HG03469 (cell line): Measurements from ENCODE around the gene DNAH6.
"Not testable (repeated sequence)": the region's sequence is repeated elsewhere in the genome, so short reads cannot be mapped to it uniquely, and the experiment has no call there.

Experiments
- ATAC-seq: cut with Tn5 transposase; IDR thresholded peaks from one replicate; pipeline ENCODE4 v1.9.1; 2021; ENCODE audit warnings: mild to moderate bottlenecking, moderate library complexity, moderate number of reproducible peaks; ENCODE audit not compliant: unreplicated experiment

DNAH6 gene

DNA sequence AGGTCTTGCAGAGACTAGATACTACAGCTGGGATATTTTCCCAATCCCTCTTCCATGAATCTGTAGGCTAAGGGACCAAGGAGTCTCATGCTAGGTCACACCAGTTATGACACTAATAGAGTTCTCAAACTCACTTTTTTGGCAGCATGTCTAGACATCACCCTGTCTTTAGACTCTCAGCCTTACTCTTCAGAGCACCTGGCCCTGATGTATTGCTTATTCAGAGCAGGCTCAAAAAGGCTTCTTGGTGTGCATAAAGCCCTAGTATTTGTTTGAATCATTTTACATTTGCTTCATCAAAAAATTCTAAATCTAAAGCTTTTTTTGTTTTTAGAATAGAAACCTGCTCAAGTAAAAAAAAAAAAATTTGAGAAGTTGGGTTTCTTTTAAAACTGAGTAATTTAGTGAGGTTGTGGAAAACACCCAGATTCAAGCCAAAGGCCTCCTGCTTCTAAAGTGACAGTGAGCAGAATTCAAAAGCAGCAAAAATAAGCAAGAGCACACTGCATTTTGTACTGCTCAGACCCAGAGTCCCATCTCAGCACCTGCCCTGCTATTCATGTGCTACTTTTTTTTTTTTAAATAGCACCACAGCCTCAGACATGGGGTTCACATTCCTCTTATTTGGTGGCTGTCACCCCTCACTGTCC is 18.0 kb upstream of the DNAH6 start:
- no peak for ATAC-seq

DNA sequence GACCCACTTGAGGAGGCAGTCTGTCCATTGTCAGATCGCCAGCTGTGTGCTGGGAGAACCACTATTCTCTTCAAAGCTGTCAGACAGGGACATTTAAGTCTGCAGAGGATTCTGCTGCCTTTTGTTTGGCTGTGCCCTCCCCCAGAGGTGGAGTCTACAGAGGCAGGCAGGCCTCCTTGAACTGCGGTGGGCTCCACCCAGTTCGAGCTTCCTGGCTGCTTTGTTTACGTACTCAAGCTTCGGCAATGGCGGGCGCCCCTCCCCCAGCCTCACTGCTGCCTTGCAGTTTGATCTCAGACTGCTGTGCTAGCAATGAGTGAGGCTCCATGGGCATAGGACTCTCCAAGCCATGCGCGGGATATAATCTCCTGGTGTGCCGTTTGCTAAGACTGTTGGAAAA is 5.3 kb upstream of the DNAH6 start:
- ATAC-seq = not testable (repeated sequence)

DNA sequence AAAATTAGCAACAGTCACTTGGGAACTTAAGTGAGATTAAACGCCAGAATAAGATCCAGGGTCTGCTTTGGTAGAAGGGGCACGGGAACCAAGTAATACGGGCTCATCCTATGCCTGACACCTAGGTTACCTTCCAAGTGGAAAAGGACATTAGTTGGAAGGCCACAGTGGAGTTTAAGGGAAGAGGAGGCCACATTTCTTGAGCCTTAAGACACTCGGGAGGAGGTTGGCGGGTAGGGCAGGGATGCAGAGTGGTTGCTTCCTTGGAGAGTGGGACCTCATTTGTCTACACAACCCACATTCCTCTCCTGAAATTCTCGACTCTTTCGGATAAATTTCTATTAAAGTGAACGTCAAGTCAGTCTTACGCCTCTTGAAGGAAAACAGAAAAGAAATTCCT is 510 bp upstream of the DNAH6 start:
- no peak for ATAC-seq

DNA sequence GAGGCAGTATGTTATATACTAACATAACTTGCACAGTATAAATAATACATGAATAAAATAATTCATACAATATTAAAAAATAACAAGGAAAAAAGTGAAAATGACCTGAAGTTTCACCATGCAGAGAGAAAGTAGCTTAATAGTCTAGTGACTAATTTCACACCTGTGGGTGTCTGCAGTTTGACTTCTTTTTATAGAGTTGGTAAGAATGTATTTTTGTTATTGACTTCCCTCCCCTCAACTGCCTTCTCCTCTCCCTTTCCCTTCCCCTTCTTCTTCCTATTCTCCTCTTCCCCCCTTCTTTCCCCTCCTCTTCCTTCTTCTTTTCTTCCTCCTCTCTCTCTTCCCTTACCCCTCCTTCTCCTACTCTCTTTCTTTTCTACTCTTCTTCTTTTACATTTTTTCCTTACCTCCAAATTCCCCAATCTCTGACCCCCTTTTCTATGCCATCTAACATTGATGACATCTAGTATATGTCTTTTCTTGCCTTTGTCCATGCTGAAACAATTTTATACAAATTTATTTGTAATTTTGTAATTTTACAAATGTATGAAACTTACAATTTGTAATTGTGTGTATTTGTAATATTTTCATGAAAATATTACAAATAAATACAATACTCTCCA is 3.1 kb downstream of the DNAH6 start:
- no peak for ATAC-seq

DNA sequence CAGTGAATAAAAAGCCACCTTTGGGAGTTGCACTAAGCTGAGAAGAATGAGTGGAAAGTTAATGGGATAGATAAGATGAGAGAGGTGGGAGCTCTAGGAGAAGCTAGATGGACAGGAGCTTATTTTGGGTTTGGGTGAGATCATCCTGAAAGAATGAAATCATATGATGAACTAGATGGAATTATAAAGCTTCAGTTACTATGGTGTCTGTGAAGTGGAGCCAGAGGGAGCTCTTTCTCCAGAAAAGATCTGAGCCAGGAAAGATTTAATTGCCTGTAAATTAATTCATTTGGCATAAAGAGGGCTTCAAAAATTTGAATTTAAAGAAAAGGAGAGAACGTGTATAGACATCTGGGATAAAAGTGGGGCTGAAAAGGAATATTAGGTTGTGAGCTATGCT is 10.3 kb downstream of the DNAH6 start:
- no peak for ATAC-seq

DNA sequence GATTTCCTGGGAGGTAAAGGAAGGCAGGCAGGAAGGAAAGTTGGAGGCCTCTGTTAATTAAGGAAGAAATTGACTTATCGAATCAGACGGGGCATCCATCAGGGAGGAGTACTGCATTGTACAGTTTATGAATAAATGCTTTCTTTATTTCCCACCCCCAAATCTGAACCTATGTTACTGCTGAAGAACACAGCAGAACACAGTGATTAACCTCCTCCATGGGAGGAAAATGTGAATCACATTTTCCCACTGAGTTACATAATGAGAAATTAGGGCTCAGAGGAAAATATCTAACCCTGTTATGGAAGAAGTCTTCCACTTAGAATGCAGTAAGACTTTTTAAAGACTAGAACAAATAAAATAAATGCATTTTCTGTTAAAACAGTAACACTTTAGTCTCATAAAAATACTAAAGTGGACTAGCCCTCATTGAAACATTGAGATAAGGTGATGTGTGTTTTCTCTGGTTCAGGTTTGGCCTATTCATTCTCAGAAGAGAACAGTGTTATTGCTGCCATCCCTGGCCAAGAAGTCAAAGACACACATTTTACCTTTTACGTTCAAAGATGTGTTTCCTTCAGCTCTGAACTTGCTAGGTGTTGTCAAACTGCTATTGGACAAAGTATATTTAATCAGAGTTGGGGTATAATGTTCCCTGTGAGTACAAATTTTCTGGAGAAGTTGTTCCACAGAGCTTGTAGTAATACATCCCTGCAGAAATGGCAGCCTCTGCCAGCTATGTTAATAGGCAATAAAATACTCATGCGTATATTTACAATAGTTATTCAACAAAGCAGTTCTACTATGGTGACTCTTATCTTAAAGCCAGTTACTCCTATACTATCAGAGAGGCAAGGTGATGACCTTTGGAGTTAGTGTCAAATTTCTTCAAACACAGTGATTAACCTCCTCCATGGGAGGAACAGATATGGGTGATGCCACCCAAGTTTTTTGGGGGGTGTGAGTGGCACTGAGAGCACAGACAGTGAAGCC is 11.1 kb downstream of the DNAH6 start:
- ATAC-seq = no peak

DNA sequence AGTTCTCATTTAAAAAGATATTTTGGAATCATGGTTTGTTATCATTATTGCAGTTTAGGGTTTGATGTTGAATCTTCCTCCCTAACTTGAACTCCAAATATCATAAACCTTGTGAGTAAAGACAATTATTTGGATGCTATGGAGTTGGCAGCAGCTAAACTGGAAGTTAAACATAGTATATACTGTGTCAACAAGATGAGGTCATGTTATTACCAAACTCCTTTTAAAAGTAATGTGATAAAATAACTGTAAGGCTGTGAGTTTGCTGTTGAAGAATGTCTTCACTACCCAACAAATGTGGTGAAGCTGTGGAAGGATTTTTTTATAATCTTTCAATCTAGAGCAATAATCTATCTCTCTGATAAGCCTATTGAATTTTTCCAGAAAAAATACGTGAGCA is 16.0 kb downstream of the DNAH6 start:
- no peak for ATAC-seq

DNA sequence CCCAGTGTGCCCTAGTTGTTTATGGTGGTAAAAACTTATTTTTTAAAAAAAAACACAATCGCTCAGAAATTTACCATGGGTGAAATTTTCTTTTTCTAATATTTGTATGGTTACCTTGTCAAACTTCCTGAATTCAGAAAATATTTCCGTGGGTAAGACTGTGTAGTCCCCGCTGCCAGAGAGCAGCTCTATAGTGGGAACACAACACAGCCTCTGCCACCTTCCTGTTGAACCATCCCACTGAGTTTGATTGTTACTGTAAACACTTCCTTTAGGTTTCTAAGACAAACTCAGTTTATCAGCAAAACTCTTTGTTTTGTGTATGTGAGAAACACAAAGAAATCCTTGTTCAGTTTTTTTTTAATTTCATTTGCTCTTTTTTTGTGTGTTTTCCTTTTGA is 17.9 kb downstream of the DNAH6 start:
- no peak for ATAC-seq

DNA sequence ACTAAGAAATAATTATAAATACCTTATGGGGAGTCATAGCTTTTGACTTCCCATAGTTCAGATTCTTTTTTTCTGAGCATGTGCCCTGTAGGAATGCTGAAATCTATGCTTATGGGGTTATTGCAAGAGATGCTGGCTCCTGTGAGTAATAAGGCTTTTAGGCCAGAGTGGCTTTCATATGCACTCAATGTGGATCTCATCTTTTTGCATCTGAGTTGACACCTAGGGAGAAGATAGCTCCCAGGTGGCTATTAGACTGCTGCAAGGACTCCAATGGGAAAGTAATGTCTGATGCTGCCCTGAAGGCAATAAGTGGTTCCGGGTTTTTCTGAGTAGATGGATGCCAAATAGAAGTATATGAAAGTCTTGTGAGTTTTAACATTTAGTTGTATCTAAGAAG is 21.0 kb downstream of the DNAH6 start:
- no peak for ATAC-seq

DNA sequence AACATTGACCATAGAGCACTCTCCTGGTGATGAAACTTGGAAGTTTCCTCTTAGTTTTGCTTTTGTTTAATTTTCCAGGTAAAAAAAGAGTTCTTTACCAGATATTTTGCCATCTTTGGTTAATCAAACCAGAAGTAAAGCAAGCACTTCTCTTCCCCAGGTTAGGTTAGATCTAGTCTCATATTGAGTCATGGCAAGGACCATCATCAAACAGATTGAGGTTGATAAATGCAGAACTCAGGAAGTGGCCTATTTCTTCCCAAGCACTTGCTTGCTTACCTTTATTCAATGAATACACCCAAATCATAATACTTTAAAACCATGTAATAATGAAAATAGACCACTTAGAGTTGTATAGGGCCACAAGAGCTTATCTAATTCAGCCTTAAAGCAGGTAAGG is 23.4 kb downstream of the DNAH6 start:
- ATAC-seq = no peak

DNA sequence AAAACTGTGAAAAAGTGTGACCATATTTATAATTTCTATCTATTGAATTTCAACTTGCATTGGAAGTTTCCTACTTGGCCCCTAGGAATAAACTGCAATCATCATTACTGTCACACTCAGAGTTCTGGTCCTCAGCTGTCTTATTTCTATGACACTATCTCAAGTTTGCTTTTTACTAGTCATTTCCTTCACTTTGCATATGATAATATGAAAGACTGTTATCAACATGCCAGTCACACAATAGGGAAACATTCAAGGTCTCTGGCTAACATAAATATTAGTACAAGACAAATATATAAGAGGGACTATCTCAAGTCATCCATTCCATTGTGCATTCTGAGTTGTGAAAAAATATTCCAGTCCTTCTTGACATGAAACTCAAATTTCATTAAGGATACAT is 28.7 kb downstream of the DNAH6 start:
- ATAC-seq = no peak

DNA sequence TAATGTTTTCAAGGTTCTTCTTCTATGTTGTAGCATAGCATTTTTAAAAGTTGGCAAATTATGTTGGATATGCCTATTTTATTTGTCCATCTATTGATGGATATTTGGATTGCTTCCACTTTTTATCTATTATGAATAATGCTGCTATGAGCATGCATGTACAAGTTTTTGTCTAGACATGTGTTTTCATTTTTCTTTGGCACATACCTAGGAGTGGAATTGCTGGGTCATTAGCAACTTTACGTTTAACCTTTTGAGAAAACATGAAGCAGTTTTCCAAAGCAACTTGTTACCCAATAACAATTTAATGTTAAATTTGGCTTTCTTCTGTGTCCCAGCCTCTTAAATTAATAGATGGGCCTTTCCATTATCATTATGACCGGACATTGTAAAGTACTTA is 30.3 kb downstream of the DNAH6 start:
- no peak for ATAC-seq

DNA sequence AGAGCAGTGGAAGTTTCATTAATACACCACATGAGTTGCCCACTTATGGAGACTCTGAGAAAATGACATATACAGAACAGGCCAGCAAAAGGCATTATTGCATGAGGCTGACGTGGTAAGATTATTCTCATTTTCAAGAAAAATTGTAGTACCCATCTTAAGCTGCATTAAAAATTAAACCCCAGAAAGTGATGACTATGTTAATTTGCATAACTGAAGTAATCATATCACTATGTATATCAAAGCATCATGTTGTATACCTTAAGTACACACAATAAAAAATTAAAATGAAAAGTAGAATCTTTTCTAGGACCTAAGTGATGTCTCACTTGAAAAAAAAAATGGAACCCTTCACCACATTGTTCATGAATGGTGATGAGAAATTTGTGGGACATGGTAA is 32.0 kb downstream of the DNAH6 start:
- no peak for ATAC-seq

DNA sequence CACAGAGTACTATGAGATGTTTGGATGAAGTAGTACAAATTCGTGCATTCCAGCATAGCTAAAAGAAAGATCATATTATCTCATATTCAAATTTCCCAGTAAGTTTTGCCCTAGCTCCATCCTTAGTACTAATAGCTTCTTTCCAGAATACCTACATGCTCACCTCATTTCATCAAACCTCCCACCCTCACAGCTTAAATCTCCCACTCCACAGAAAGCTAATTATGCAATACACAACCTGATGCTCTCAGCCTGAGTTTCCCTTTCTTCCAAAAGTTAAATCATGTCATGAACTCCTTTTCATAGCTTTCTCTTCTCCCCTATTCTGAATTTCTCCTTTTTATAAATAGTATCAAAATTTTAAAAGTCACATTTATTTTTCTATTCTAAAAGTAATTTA is 34.6 kb downstream of the DNAH6 start:
- no peak for ATAC-seq

DNA sequence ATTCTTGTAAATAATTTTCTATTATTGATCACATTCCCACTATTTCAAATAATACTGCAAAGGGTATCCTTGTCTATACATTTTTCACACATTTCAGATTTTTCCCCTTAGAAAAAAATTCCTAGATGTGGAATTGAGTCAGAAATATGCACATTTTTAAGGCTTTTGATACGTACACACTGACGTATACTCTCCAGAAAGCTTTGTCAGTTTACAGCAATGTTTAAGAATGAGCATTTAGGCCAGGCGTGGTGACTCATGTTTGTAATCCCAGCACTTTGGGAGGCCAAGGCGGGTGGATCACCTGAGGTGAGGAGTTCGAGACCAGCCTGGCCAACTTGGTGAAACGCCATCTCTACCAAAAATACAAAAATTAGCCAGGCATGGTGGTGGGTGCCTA is 35.2 kb downstream of the DNAH6 start:
- not testable (repeated sequence) for ATAC-seq

DNA sequence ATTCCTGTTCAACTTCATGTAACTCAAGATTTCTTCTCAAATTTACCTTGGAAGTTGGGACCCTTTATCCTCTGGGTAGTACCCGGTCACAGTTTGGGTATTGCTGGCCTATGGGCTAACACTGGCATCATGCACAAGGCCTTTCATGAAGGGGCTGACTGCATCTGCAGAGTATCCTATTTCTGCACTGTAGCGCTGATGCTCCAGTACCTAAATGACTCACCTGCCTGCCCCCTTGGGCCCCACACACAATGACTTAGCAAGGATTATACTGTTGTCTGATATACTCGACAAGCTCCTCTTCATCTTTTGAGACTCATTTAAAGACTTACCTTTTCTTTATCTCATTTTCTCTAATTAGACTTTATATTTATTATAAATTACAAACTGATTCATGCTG is 39.9 kb downstream of the DNAH6 start:
- peak; percentile 96 for ATAC-seq

DNA sequence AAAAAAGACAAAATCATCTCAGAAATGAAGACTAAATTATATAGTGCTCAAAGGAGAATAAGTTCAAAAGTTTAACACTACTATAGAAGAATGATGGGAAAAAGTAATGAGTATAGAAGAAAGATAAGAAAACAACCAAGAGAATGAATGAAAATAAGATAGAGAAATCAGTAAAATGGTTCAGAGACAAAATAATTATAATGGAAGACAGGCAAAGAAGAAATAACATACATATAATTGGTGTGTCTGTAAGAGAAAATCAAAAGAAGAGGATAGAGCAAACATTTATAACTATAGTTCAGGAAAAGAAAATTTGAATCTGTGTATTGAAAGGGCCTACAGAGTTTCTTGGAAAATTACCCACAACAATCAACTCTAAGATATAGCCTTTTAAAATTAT is 43.5 kb downstream of the DNAH6 start:
- ATAC-seq = no peak

DNA sequence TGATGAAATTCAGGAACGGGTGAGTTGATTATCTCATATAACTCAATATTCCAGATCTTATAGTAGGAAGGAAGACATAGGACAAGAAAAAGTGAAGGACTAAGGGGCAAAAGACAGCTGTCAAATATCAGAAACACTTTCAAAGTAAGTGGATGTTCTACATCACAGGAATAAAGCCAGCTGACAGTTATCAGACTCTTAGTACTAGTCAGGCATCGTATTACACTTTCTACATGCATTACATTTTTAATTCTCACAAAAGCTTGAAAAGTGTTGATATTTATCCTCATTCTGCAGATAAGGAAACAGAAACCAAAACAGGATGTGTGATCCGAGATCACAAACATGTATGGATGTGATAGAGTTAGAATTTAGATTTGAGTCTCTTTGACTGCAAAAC is 63.4 kb downstream of the DNAH6 start:
- no peak for ATAC-seq

DNA sequence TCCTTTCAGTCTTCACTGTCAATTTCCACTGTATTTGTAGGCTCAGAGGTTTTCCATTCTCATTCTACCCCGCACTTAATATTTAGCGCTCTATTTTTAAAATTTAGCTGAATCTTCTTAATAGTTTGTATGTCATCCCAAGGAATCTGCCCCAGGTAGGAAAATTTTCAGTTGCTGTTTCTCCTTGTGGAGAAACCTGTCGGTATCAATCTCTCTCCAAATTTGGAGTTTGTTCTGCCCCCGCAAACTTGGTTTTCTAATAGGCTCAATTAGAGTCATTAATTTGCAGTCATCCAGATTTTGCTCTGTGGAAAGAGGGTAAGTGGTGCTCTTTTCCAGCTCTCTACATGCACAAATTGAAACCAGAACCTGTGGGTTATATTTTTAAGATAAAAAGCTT is 87.6 kb downstream of the DNAH6 start:
- no peak for ATAC-seq

DNA sequence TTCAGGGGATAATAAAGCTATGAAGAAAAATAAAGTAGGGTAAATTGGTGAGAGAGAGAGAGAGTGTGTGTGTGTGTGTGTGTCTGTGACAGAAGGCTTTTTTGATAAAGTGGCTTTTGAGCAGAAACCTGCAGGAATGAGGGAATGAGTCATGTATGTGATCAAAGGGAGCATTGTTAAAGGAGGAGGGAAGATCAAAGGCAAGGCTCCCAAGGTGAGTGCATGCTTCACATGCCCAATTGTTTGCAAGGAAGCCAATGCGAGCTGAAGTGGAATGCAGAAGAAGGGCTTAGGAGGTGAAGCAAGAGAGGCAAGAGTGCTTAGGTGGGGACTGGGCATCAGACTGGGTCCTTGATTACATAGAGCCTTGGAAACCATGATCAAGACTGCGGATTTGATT is 96.8 kb downstream of the DNAH6 start:
- no peak for ATAC-seq

DNA sequence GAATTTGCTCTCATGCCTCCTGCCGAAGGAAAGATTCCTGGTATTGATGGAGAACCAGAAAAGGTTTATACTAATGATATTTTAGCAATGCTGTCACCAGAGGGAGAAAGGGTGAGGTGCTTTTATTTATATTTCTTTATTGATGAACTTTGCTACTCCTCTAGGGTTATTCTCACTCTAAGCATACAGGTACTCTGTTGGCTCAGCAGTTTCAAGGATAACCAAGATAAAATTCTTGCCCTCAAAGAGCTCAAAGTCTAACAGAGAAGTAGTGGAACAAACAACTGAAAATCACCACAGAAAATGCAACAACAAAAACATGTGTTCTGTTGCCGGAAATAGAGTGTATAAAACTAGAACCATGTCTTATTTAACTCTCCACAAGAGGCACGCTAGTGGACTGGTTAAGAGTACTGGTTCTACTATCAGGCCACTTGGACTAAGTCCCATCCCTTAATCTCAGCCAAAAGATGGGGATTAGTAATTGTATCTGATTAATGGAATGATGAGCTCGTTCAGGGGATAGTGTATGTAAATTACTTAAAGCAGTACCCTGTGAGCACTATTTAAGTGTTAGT is 103.6 kb downstream of the DNAH6 start:
- ATAC-seq = no peak

DNA sequence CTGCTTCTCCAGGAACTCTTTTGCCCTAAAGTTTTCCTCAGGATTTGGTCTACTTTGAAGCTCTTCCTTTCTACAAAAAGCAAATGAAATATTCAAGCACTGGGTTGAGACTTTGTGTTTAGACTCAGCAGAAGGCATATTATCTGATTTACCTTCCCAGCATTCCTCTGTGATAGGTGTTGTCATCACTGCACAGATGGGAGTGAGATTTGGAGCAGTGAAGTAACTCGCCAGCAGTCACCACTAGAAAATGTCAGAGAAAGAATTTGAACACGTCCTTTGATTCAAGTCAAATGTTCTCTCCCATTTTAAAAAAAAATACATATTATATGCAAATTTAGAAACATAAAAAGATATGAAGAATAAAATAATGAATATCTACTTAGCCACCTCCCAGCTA is 112.2 kb downstream of the DNAH6 start:
- ATAC-seq = no peak
